Eye (tissue), 1 donor: Measurements from ENCODE around the gene NUPR2.
"Not testable (repeated sequence)": the region's sequence is repeated elsewhere in the genome, so short reads cannot be mapped to it uniquely, and the experiment has no call there.

Experiments used
- DNase-seq: peaks from one replicate; pipeline ENCODE4 v3.0.0-alpha.2; 2015

The NUPR2 gene

GRCh38 chr7:56083150-56083785 is 32.9 kb downstream of the NUPR2 start:
- no peak for DNase-seq

DNA sequence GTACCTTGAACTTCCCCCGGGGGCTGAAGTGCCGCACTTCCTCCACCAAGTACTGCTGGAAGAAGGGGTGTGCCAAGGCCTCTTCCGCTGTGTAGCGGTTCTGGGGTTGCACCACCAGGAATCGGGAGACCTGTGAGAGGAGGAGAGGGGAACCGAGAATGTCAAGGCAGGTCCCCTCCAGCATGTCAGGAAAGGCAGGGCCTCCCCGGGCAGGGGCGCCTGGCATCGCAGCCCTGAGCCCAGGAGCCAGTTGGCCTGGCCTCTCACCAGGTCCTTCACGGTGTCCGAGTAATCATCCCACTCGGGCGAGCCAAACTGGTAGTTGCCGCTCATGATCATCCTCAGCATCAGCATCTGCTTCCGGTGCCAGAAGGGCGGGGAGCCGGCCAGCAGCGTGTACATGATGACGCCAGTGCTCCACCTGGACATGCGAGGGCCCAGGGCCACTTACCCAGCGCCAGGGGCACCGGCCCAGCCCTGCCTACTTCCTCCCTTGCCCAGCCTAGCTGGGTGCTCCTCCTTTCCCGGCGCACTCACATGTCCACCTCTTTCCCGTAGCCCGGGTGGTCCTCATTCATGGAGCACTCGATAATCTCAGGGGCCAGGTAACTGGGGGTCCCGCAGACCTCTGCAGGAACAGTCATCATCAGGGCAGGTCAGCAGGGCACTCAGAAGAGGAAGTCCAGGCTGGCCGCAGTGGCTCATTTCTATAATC is 34.4 kb downstream of the NUPR2 start:
- no peak for DNase-seq

DNA sequence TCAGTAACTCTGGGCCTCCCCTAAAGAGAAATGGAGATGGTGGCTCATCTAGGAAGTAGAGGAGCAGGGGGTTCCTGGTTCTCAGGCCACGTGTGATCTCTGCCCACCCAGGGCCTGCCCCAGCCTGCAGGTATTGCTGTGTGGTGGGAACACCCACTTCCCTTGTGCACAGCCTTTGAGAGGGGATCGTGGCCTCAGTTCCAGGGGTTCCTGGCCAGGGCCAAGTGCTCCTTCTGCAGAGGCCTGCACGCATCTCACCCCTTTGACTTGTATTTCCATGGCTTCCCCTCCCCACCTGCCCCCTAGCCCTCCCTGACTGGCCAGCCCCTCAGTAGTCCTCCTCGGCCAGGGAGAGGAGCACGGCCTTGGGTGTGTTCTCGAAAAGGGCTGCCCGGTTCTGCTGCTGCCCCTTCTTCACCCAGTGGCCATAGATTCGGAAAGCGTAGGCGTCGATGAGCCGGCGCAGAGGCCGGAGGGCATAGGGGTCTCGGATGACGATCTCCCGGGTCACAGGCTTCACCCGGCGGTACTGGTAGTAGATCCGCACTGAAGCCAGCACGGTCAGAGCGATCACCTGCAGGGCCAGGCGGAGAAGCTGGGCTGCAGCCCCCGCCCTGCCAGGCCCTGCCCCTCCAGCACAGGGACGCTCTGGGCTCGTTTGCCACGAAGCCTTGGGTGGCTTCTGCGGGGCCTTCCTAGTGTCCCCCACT is 35.3 kb downstream of the NUPR2 start:
- DNase-seq = not testable (repeated sequence)

- peak; percentile 26 for DNase-seq
Observed at GRCh38 chr7:56079450-56080185, 36.6 kb downstream of the NUPR2 start.

- DNase-seq = no peak
Observed at GRCh38 chr7:56078196-56078595, 38.0 kb downstream of the NUPR2 start.

DNA sequence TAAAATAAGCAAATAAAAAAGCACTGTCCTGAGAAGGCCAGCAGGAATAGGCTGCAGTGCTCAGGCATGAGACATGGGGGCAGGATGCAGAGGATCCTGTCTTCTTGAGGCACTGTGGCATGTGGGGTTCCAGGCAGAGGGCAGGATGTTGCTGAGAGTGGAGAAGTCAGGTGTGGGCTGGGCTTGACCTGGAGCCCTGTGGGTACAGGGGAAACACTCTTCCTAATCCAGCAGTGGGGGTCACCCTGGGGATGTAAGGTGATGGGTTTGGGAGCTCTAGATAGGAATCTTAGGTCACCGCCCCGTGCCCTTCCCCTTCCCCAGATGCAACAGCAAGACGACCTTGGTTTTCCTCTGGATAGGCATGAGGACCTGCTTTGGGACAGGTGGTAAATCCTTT is 38.5 kb downstream of the NUPR2 start:
- no peak for DNase-seq

- DNase-seq = peak; percentile 96
Observed at GRCh38 chr7:56074371-56074791, 41.8 kb downstream of the NUPR2 start.

DNA sequence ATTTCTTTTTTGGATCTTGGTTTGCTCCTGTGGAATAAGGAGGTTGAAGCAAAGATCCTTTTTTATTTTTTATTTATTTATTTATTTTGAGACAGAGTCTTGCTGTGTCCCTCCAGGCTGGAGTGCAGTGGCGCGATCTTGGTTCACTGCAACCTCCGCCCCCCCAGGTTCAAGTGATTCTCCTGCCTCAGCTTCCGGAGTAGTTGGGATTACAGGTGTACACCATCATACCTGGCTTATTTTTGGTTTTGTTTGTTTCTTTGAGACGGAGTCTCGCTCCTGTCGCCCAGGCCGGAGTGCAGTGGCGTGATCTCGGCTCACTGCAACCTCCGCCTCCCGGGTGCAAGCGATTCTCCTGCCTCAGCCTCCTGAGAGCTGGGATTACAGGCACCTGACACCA is 49.8 kb downstream of the NUPR2 start:
- DNase-seq = not testable (repeated sequence)
